Stimulated activated CD4-positive, alpha-beta T cell treated with anti-CD3 and anti-CD28 coated beads, Interleukin-2, amount 100 ng/mL, for 48 hours (primary cell): Measurements from ENCODE around the gene CNTLN.
"Not testable (repeated sequence)": the region's sequence is repeated elsewhere in the genome, so short reads cannot be mapped to it uniquely, and the experiment has no call there.

ENCODE experiments used
- DNase-seq, 2 donors: peaks; one replicate each; pipeline ENCODE4 v3.0.0-alpha.2; 2020

The CNTLN gene

GRCh38 chr9:17315341-17315740 is 180.5 kb downstream of the CNTLN start:
- DNase-seq = no peak

GRCh38 chr9:17318821-17319320 is 184.0 kb downstream of the CNTLN start:
- DNase-seq = no peak

- no peak for DNase-seq
These were observed 185.0 kb downstream of the CNTLN start for GRCh38 chr9:17319864-17320263.

GRCh38 chr9:17322882-17323864 is 188.3 kb downstream of the CNTLN start:
- DNase-seq = no peak

GRCh38 chr9:17328331-17328730 is 193.5 kb downstream of the CNTLN start:
- no peak for DNase-seq

- no peak for DNase-seq
These were observed 195.3 kb downstream of the CNTLN start for GRCh38 chr9:17330097-17330496.

- DNase-seq = no peak
These were observed 197.3 kb downstream of the CNTLN start for GRCh38 chr9:17332115-17332514.

GRCh38 chr9:17339156-17339555 is 204.3 kb downstream of the CNTLN start:
- DNase-seq = no peak

GRCh38 chr9:17342696-17343095 is 207.9 kb downstream of the CNTLN start:
- no peak for DNase-seq

GRCh38 chr9:17349831-17350230 is 215.0 kb downstream of the CNTLN start:
- no peak for DNase-seq

GRCh38 chr9:17354006-17354405 is 219.2 kb downstream of the CNTLN start:
- DNase-seq = not testable (repeated sequence)

GRCh38 chr9:17361378-17361777 is 226.5 kb downstream of the CNTLN start:
- DNase-seq = no peak

- DNase-seq = no peak
These were observed 232.2 kb downstream of the CNTLN start for GRCh38 chr9:17367035-17367434.

GRCh38 chr9:17380126-17380861 is 245.5 kb downstream of the CNTLN start:
- DNase-seq = no peak

- no peak for DNase-seq
These were observed 252.7 kb downstream of the CNTLN start for GRCh38 chr9:17387565-17387964.

- DNase-seq = no peak
These were observed 254.2 kb downstream of the CNTLN start for GRCh38 chr9:17389026-17389425.

GRCh38 chr9:17394881-17395510 is 260.2 kb downstream of the CNTLN start:
- DNase-seq = no peak

GRCh38 chr9:17397166-17397728 is 262.4 kb downstream of the CNTLN start:
- not testable (repeated sequence) for DNase-seq

- DNase-seq = no peak
These were observed 263.5 kb downstream of the CNTLN start for GRCh38 chr9:17398350-17398749.

GRCh38 chr9:17401858-17402257 is 267.0 kb downstream of the CNTLN start:
- no peak for DNase-seq

GRCh38 chr9:17402309-17402708 is 267.5 kb downstream of the CNTLN start:
- no peak for DNase-seq

- no peak for DNase-seq
These were observed 268.7 kb downstream of the CNTLN start for GRCh38 chr9:17403539-17403938.

GRCh38 chr9:17414986-17415385 is 280.1 kb downstream of the CNTLN start:
- DNase-seq = no peak
